ENCODE results near the gene AEBP1. TPM values are rescaled to one million over a fixed set of nuclear protein-coding genes. Genes with fewer than 3 reads are reported as not detected.

AEBP1 gene
- 2.6 and 5.4 TPM in 2 replicates for total RNA-seq

DNA sequence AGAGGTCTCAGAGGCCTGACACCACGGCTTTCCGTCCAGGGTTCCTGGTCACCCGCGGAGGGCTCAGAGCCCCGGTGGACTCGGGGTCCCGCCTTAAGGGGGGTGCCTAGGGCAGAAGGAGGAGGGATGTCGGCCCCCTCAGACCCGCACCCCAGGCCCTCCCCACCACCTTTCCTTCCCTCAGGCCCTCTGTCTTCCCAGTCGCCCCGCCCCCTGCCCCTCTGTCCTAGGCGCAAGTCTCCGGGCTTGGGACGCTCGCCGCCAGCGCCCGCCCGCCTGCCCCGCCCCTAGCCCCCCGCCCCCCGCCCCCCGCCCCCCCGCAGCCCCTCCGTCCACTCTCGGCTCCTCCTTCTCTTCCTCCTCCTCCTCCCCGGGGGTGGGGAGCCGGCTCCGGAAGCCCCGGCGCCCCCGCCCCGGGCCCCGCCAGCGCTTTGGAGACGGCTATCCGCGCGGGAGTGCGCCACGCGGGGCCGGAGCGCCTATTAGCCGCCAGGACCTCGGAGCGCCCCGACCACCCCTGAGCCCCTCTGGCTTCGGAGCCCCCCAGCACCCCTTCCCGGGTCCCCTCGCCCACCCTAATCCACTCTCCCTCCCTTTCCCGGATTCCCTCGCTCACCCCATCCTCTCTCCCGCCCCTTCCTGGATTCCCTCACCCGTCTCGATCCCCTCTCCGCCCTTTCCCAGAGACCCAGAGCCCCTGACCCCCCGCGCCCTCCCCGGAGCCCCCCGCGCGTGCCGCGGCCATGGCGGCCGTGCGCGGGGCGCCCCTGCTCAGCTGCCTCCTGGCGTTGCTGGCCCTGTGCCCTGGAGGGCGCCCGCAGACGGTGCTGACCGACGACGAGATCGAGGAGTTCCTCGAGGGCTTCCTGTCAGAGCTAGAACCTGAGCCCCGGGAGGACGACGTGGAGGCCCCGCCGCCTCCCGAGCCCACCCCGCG is at the start of gene AEBP1:
TSS of gene AEBP1 (plus strand) at position 423 of the 937 bp plus-strand sequence. CDS start at position 744, 321 bp downstream.
- DNase-seq (ENCODE audit: low read depth, low spot score) = no peak

DNA sequence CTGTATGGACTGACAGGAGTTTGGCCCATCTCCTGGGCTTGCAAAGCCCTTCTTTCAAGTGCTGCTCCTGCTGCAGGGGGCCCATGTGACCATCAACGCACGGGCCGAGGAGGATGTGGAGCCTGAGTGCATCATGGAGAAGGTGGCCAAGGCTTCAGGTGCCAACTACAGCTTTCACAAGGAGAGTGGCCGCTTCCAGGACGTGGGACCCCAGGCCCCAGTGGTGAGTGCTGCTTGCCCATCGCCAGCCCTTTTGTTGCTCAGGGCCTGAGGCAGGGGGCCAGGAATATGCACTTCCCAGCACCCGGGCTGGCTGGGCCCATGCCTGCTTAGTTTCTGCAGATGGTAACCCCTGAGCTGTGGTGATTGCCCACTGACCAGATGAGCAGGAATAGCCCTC is 47.5 kb upstream of the AEBP1 start:
- no peak for DNase-seq (ENCODE audit: low read depth, low spot score)

DNA sequence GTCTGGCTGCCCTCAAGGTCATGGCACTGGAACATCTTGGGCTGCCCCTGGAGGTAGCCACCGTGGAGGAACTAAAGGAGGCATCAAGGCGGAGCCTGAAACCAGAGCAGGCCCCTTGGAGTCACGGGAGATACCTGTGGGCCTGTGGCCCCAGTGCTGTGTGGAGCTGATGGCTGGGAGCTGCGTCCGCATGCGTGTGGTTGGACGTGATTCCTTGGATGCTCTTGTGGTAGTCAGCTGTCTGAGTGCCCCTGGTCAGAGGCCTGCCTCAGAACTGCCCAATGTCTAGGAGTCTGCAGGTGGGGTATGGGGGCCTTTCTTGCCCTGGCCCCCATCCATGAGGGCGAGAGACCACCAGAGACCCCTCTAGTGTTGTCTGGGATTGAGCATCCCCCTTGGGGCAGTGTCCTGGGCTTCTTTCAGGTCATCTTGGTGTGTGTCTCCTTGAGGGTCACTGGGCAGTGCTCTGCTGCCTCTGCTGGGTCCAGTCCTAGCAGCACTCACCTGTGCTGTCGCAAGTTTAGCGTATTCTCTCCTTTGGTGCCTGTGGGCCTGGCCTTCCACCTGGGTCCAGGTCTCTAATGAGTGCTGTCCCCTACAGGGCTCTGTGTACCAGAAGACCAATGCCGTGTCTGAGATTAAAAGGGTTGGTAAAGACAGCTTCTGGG is 46.8 kb upstream of the AEBP1 start:
- DNase-seq (ENCODE audit: low read depth, low spot score) = no peak

DNA sequence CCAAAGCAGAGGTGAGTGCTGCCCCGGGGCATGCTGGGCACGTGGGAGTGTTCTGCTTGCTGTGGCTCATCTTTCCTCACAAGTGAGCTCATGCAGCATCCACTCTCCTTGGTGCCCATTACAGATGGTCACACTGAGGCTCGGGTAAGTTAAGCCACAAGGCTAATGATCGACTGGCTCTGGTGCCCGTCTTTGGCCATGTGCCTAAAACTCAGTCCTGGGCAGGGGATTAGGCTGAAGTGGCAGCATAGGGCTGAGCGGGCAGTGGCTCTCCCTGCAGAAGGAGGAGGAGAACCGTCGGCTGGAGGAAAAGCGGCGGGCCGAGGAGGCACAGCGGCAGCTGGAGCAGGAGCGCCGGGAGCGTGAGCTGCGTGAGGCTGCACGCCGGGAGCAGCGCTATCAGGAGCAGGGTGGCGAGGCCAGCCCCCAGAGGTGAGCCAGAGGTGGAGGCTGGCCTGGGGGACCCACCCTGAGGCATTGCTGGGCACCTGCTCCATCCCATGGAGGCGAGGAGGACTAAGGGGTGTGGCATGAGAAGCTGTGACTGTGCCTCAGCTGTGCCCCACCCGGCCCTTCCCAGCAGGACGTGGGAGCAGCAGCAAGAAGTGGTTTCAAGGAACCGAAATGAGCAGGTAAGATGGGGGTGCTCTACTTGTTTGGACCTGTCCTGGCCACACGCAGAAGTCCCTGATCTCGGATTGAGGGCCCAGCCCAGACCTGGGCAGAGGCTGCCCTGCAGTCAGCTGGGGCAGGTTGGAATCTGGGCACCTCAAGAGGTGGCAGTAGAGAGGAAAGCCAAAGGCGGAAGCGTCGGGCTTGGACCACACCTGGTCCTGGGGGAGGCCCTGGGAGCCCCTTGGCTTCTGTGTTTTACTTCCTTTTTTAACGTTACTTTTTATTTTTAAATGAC is 46.0 kb upstream of the AEBP1 start:
- no peak for DNase-seq (ENCODE audit: low read depth, low spot score)

DNA sequence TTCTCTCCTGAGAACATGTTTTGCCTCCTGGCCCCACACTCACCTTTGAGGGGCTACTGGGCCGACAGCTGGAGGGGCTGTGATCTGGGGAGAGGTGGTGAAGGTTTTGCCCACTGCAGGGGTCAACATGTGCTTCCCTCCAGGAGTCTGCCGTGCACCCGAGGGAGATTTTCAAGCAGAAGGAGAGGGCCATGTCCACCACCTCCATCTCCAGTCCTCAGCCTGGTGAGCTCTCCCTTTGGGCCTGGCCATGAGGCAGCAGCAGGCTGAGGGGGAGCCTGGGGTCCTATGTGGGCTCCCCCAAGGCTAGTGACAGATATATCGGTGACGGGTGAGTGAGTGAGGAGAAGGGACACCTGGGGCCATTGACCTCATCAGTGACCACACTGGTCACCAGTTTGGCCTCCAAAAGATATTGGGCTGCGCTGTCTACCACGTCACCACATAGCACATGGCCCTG is 45.4 kb upstream of the AEBP1 start:
- no peak for DNase-seq (ENCODE audit: low read depth, low spot score)

DNA sequence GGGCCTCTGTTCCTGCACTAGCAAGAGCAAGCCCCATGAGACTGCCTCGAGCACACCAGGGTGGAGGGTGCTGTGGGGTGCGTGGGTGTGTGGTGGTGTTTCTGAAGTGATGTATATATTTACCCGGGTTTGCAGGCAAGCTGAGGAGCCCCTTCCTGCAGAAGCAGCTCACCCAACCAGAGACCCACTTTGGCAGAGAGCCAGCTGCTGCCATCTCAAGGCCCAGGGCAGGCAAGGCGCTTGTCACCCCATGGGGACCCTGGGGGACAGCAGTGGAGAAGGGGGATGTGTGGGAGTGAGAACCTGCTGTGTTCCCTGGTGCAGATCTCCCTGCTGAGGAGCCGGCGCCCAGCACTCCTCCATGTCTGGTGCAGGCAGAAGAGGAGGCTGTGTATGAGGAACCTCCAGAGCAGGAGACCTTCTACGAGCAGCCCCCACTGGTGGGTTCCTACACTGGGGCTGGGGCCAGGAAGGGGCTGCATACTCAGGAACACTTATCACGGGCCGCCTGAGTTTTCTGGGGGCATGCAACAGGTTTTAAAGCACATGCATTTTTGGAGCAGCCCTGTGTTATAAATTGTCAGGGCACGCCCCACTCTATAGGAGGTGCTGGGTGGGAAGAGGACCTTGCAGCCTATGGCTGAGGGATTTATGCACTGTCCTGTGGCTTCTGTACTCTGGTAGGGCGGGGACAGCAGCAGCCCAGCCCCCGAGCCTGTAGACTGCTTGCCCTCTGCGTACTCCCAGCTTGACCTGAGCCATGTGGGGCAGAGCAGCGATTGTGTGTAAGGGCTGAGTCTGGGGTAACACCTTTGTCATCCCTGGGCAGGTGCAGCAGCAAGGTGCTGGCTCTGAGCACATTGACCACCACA is 44.7 kb upstream of the AEBP1 start:
- no peak for DNase-seq (ENCODE audit: low read depth, low spot score)

DNA sequence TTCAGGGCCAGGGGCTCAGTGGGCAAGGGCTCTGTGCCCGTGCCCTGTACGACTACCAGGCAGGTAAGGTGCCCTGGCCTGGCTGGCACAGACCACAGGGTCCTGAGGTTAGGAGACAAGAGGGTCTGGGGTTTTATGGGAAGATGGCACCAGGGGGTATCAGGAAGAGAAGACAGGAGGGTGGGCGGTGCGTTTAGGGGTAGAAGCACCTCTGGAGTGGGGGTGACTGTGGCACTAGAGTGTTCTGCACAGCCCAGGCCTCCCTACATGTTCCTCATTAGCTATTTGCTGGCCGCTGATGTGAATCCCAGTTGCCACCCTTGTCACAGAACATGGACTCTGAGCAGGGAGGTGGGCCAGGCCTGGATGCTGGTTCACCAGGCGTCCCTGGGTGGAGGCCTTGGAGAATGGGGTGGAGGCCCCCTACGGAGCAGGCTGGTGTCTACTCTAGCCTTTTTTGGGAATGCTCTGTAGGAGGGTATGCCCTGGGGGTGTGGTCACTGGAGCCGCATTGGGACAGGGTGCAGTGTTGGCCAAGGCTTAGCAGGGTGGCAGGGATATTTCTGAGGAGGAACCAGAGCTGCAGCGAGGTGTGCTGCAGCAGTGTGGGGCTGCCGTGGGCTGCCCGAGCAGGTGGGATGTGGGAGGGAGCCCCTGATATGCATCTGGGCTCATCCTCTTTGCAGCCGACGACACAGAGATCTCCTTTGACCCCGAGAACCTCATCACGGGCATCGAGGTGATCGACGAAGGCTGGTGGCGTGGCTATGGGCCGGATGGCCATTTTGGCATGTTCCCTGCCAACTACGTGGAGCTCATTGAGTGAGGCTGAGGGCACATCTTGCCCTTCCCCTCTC is 43.8 kb upstream of the AEBP1 start:
- no peak for DNase-seq (ENCODE audit: low read depth, low spot score)

DNA sequence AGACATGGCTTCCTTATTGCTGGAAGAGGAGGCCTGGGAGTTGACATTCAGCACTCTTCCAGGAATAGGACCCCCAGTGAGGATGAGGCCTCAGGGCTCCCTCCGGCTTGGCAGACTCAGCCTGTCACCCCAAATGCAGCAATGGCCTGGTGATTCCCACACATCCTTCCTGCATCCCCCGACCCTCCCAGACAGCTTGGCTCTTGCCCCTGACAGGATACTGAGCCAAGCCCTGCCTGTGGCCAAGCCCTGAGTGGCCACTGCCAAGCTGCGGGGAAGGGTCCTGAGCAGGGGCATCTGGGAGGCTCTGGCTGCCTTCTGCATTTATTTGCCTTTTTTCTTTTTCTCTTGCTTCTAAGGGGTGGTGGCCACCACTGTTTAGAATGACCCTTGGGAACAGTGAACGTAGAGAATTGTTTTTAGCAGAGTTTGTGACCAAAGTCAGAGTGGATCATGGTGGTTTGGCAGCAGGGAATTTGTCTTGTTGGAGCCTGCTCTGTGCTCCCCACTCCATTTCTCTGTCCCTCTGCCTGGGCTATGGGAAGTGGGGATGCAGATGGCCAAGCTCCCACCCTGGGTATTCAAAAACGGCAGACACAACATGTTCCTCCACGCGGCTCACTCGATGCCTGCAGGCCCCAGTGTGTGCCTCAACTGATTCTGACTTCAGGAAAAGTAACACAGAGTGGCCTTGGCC is 43.0 kb upstream of the AEBP1 start:
- DNase-seq (ENCODE audit: low read depth, low spot score) = no peak

DNA sequence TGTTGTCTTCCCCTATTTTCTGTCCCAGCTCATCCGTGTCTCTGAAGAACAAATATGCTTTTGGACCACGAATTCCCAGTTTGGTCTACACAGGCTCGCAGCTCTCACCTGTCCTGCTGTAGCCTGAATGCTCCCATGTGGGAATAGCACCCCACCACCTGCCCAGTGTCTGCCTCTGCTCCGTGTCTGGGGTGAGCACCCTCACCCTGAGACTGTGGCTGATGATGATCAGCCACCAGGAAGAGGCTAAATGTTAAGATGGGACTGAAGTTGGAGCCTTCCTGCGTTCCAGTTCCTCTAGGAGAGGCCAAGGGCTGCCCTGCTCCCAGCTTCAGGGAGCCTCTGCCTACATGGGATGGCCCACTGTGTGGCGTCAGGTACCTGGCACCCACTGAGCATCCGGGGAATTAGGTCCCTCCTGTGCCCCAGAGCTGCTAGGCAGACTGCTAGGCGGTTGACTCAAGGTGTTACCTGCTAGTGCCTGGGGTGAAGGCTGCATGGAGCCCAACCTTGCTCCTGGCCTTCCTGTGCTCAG is 42.4 kb upstream of the AEBP1 start:
- DNase-seq (ENCODE audit: low read depth, low spot score) = no peak

DNA sequence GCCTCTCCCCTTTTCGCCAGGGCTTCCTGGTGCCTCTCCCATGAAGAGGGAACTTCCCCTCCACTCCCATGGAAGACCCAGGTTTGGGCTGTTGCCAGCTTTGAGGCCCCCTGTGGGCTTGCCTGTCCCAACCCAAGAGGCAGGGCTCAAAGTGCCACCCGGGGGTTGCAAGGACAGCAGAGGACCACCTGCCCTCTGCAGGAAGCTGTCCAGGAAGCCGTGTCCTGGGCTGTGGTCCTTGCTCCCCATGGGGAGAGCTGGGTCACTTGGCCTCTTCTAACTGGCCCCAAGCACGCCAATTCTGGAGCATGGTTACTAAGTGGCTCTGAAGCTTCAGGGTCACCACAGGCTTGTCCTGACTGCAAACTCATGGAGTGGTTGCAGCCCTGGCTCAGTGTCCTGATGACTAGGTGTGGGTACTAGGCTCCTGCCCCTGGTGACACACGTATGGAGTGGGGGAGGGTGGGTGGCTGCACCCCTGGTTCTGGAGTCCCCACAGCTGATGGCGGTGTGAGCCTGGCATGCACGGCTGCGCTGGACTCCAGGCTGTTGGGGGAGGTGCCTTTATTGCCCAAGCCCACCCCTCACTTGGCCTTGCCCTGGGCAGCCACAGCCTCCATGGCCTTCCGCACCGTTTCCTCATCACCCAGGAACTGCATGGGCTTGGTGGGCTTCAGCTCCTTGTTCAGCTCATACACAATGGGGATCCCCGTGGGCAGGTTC is 41.8 kb upstream of the AEBP1 start:
- DNase-seq (ENCODE audit: low read depth, low spot score) = no peak

DNA sequence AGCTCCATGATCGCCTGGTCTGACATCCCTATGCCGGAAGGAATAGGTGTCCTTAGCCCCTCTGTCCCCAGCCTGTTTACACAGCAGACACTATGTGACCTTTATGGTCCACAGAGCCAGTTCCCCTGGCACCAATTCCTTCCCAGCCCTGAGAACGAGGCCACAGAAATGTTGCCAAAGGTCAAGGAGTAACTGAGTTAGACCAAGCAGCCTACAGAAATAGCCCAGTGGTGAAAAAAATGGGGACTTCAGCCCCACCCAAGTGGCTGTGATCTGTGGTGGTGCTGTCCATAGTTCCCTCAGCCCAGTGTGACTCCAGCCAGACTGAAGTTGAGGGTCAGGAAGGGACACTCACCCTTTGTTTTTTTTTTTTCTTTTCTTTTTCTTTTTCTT is 41.2 kb upstream of the AEBP1 start:
- DNase-seq (ENCODE audit: low read depth, low spot score) = no peak

DNA sequence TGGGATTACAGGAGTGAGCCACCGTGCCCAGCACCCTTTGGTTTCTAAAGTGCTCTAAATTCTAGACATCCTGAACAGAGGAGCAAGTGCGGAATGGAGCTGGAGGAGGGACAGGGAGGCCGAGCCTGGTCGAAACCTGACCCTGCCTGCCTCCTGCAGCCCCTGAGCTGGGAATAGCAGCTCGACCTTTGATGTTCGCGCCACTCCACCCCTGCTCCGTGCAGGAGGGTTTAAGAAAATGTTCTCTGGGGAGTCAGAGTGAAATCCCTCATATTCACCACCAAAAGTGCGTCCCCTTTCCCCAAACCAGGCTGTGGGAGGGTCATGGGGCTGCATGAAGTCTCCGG is 40.6 kb upstream of the AEBP1 start:
- no peak for DNase-seq (ENCODE audit: low read depth, low spot score)

DNA sequence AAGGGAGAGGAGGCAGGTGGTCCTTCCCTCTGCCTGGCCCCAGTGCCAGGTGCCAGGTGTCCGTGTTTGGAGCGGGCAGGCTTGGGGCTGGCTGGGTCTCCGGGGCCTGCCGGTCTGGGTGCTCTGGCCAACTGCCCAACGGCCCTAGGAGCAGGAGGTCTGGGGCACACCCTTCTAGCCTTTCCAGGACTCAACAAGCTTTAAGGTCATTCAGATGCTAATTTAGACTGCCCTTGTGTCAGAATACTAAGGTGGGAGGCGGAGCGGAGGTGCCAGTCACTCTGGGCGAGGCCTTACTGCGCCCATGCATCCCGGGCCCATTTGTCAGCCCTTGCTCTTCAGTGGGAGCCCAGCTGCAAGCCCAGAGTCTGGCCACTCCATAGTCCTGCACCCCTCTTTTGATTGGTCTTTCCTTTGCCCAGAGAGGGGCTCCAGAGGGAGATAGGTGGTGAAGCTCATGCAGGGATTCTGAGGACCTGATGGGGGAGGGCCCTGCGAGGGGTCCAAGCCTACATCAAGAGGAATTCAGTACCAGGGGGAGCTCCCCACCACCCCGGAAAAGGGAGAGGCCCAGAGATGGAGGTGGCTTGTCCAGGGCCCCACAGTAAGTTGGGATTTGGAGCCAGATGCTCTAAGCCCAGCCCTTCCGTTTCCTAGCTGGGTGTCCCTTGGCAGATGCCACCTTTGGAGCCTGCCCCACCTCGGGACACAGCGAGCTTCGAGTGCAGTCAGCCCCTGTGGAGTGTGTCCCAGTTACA is 40.1 kb upstream of the AEBP1 start:
- DNase-seq (ENCODE audit: low read depth, low spot score) = no peak

DNA sequence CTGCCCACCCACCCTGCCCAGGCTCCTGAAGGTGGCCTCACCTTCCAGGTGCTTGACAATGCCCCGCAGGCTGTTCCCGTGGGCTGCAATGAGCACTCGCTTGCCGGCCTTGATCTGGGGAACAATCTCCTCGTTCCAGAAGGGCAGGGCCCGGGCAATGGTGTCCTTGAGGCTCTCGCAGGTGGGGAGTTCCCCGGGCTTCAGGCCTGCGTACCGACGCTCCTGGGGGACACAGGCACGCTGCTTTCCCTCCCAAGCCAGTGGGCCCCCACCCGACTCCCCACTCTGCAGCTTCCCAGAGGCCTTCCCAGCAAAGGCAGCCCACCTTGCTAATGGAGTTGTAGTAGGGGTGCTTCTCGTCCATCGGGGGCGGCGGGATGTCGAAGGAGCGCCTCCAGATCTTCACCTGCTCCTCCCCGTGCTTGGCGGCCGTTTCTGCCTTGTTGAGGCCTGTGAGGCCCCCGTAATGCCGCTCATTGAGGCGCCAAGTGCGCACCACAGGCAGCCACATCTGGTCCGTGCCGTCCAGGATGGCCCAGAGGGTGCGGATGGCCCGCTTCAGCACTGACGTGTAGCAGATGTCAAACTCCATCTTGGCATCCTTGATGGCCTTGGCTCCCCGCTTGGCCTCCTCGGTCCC is 39.2 kb upstream of the AEBP1 start:
- no peak for DNase-seq (ENCODE audit: low read depth, low spot score)

DNA sequence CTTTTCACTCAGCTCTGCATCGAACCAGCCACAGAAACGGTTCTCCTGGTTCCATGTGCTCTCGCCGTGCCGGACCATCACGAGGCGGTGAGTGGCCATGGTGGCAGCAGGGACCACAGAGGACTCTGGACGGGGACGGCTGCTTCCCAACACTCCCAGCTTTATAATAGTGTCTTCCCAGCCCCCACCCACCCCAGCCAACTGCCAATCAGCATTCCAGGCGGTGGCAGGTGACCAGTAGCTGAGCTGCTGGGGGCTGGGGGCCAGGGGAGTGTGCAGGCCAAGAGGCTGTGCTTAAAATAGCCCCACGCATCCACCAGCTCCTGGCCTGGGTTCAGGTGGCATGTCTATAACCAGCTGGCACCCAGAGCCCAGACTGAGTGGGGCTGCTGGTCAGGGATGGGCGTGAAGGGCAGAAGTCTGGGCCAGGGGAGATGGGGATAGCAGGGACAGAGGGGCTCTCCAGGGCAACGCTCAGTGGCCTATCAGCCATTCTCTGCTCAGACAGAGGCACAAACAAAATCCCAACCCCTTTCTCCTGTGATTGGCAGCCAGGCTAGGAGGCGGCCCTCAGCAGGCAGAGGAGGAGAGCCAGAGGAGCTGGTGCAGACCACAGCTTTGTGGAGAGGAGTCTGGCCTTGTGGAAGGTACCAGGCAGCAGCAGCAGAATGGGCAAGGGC is 38.6 kb upstream of the AEBP1 start, which contains the start of gene PGAM2:
TSS of gene PGAM2 (minus strand) at position 137 of the 680 bp plus-strand sequence. CDS start at position 99, 38 bp downstream.
- DNase-seq (ENCODE audit: low read depth, low spot score) = no peak

DNA sequence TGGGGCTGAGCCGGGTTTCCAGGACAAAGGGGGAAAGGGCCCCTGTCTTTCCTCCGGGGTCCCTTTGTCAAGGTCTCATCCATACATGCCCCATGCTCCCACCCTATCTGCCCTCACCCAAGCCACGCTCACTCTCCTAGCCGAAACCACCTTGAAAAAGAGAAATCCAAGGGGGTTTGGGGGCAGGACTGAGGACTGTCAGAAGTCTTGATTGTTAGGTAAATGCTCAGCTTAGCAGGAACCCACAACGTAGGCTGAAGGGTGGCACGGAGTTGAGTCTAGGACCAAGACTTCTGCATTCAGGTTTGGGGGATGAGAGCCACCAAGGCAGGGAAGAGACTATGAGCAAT is 38.1 kb upstream of the AEBP1 start:
- no peak for DNase-seq (ENCODE audit: low read depth, low spot score)

Data from pulmonary artery endothelial cell (primary cell).